NCI-H187 (cell line): ENCODE data around the gene CD300C.
"Not testable (repeated sequence)": the region's sequence is repeated elsewhere in the genome, so short reads cannot be mapped to it uniquely, and the experiment has no call there.

Experiments used
- DNase-seq, 2 experiments: peaks; one replicate each; lab custom pipeline; 2025; lab: John Stamatoyannopoulos, UW

CD300C gene

GRCh38 chr17:74531231-74531761 is 14.6 kb downstream of the CD300C start, which contains the start of gene CD300LB:
CD300LB (minus strand) TSS chr17:74531475; CDS start chr17:74531350, 125 bp downstream.
- no peak for DNase-seq

GRCh38 chr17:74530831-74531150 is 15.1 kb downstream of the CD300C start:
- DNase-seq: no peak

- DNase-seq: no peak
Measured at GRCh38 chr17:74529243-74529642, 16.7 kb downstream of the CD300C start.

DNA sequence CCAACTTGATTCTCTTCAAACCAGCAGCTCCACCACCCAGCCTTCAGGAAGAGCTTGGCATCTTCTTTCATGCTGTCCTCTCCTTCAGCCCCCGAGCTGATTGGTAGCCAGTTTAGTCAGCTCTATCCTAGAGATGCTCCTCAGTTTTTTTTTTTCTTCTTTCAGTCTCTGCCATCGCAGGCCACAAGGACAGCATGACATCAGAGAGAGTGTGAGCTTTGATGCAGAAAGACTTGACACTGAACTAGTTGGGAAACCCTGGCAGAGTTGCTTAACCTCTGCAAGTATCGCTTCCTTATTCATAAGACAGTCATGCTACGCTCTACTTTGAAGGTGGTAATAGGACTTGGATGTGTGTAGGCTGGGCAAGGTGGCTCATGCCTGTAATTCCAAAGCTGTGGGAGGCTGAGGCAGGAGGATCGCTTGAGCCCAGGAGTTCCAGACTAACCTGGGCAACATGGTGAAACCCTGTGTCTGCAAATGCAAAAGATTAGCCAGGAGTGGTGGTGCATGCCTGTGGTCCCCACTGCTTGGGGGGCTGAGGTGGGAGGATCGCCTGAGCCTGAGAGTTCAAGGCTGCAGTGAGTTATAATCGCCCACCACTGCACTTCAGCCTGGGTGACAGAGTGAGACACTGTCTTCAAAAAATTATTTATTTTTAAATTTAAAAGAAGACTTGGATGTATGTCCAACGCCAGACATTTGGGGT is 17.3 kb downstream of the CD300C start:
- no peak for DNase-seq

DNA sequence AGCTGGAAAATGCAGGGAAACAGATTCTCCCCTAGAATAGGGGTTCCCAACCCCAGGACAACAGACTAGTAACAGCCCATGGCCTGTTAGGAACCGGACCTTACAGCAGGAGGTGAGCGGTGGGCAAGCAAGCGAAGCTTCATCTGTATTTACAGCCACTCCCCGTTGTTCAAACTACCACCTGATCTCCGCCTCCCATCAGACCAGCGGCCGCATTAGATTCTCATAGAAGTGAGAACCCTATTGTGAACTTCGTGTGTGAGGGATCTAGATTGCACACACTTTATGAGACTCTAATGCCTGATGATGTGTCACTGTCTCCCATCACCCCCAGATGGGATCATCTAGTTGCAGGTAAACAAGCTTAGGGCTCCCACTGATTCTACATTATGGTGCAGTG is 18.2 kb downstream of the CD300C start:
- no peak for DNase-seq

DNA sequence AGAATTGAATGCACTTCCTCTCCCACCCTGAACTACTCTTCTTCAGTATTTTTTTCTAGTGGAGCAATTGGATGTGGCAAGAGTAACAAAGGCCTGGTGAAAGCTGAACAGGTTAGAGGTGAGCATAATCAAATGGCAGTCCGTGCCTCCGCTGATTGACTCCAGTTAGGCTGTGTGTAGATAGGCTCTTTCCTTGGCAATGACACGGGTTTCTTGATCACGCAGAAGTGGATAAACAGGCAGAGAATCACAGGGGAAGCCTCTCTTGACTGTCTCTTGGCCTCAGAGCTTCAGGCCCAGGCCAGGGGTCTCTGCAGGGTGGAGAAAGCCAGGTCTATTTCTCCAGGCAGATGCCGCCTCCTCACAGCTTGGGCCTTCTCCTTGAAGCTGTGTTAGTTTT is 18.8 kb downstream of the CD300C start:
- DNase-seq: no peak

GRCh38 chr17:74526681-74527080 is 19.2 kb downstream of the CD300C start:
- no peak for DNase-seq

DNA sequence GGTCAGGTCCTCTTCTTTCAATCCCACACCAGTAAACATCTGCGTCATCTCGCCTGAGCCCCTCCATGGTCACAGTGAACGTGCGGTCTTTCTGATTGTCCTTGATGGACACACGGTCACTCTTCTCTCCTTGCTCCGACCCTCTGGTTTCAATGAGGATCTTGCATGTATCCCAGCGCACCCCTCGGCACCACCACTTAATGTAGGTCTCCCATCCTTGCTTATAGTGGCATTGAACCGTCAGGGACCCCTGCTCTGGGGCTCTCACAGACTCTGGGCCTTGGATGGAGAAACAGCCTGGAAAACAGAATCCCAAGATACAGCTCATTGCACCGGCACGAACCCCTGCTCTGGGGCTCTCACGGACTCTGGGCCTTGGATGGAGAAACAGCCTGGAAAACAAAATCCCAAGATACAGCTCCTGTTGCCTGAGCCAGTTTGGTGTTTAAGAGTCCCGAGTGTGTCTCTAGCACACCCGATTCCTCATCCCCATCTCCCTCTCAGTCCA is 20.1 kb downstream of the CD300C start:
- DNase-seq: no peak

- no peak for DNase-seq
Measured at GRCh38 chr17:74525465-74525725, 20.5 kb downstream of the CD300C start.

DNA sequence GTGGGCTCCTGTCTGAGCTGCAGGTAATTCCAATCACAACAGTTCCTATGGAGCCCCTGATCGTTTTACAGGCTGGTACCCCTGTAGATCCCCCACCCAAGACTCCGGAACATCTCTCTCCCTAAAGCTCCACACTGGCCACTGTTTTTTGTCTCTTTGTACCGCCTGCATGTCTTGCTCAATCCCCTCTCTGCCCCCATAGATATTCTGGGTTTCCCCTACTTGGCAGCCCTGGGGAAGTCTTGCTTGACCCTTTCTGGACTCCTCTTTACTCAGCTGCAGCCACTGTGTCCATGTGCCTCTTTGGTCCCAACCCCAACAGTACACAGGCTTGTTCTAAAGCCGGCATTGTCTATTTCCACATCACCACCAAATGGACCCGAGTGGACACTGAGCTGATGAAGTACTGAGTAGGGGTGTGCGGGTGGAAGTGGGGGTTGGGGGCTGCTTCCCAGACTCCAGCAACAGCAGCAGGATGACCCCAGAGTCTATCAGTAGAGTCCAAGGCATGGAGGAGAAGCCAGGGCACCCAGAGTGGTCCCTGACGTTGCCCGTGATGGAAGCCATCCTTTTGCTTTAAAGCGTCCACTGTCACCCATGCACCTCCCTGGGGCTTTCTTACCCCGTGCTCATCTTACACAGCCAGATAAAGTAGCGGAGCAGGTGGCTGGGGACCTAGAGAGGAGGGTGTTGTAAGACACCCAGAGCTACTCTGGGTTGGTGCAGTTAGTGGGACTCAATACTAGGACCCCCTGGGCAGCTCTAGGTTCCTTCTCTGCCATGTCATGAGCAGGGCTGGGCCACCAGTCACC is 21.1 kb downstream of the CD300C start:
- DNase-seq: no peak

- no peak for DNase-seq
Measured at GRCh38 chr17:74523308-74523707, 22.6 kb downstream of the CD300C start.

- DNase-seq: no peak
Measured at GRCh38 chr17:74522381-74523105, 23.4 kb downstream of the CD300C start.

DNA sequence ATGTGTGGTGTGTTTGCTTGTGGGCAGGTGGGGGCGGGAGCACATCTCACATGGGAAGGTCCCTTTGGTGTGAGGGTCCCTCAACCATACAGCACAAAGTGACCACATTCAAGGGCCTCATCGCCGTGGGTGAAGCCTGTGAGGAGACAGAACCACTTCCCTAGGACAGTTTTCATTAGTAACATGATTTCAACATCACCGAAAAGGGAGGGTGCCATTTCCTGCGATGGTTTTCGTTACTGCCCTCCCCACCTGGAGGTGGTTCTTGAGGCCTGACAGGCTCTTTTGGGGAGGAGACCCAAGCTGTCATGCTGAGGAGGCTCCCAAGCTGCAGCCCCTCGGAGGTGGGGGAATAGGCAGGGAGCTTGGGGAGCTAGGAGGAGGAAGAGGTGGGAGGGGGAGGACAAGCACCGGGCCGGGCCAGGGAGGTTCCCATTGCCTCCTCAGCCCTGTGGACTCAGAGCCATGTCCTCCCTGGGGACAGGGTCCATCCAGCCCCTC is 24.2 kb downstream of the CD300C start:
- DNase-seq: no peak

- no peak for DNase-seq
Measured at GRCh38 chr17:74520790-74521480, 25.0 kb downstream of the CD300C start.

DNA sequence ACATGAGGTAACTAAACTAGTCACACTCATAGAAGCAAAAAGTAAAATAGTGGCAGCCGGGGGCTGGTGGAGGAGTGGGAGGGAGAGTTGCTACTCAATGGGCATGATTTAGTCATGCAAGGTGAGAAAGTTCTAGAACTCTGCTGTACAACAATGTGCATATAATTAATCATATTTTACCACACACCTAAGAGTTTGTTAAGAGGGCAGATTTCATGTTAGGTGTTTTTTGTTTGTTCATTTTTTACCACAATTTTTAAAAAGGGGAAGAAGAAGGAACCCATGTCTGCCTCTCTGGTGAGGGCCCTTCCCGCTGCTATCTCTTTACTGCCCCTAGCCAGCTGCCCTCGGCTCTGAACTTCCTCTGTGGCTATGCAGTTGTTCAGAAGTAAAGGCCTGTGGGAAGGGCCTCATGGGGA is 25.9 kb downstream of the CD300C start:
- DNase-seq: no peak

GRCh38 chr17:74518413-74518981 is 27.4 kb downstream of the CD300C start:
- not testable (repeated sequence) for DNase-seq

DNA sequence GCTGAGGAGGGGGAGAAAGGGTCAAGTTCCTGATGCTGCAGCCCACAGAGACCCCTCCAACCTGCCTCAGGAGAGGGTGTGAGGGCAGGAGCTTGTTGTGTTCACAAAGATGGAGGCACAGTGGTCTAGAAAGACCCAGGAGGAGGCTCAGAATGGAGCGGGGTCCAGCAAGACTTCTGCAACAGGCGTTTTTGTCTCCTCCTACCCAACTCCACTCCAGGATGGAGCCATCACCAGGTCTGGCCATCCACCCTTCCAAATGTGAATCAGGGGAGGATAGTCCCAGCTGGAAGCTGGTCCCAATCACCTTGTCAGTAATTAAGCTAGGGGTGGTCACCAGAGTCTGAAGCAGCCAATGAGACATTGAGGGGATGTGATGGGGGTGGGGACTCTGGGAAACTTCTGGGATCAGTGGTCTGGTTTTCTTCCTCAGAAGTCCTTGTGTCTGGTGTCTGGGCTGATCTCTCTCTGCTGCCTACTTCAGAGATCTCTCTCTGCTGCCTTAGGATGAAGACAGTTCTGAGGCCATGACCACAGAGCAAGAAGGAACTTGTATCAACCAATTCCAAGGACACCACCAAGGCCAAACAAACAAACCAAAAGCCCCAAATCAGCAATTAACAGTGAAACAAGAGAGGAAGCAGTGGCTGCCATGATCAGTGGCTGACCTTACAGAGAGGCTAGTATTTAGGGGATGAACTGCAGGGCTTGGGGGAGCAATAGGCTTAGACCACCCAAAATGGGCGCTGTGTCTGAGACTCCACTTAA is 29.2 kb downstream of the CD300C start:
- no peak for DNase-seq

DNA sequence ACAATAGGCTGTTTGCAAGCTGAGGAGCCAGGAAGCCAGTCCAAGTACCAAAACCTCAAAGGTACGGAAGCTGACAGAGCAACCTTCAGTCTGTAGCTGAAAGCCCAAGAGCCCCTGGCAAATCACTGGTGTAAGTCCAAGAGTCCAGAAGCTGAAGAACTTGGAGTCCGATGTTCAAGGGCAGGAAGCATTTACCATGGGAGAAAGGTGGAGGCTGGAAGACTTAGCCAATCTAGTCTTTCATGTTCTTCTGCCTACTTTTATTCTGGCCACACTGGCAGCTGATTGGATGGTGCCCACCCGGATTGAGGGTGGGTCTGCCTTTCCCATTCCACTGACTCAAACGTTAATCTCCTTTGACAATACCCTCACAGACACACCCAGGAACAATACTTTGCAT is 30.0 kb downstream of the CD300C start:
- no peak for DNase-seq

- no peak for DNase-seq
Measured at GRCh38 chr17:74514632-74515334, 31.1 kb downstream of the CD300C start.
